Neural crest cell (in vitro differentiated cells): ENCODE data around the gene NLRP5. TPM values are rescaled to one million over a fixed set of nuclear protein-coding genes. Genes with fewer than 3 reads are reported as not detected.
"Not testable (repeated sequence)": the region's sequence is repeated elsewhere in the genome, so short reads cannot be mapped to it uniquely, and the experiment has no call there.

ENCODE experiments used
- DNase-seq: peaks from one replicate; pipeline ENCODE4 v3.0.0; 2021; ENCODE audit warnings: low read depth, mixed read lengths, low spot score
- H3K27ac Mint-ChIP-seq: one replicate; pipeline ENCODE4 v1.8.0; 2021; ENCODE audit warnings: mild to moderate bottlenecking, mixed read lengths; ENCODE audit not compliant: unreplicated experiment
- H3K27me3 Mint-ChIP-seq: 2 replicates; pipeline ENCODE4 v1.8.0; 2021; ENCODE audit warnings: low read depth, mild to moderate bottlenecking, mixed read lengths
- H3K36me3 Mint-ChIP-seq: 2 replicates; pipeline ENCODE4 v1.8.0; 2021; ENCODE audit warnings: low read depth, mild to moderate bottlenecking, mixed read lengths
- H3K4me1 Mint-ChIP-seq: 2 replicates; pipeline ENCODE4 v1.8.0; 2021; ENCODE audit warnings: mixed read lengths
- H3K4me3 Mint-ChIP-seq: one replicate; pipeline ENCODE4 v1.8.0; 2021; ENCODE audit warnings: mild to moderate bottlenecking, mixed read lengths
- H3K9me3 Mint-ChIP-seq: 2 replicates; pipeline ENCODE4 v1.8.0; 2021; ENCODE audit warnings: mixed read lengths
- CTCF ChIP-seq: fragments of 200-600 bp; sonication (generic); conservative IDR thresholded peaks from 2 replicates; pipeline ENCODE4 v1.5.0; 2021; ENCODE audit warnings: antibody characterized with exemption, mild to moderate bottlenecking
- total RNA-seq: library from RNA; stranded (reverse); gene quantifications from 2 replicates; pipeline ENCODE4 v1.2.1, GENCODE V29; 2021

Gene NLRP5
- total RNA-seq, 1 donor from 2014 or later, result not detected

DNA sequence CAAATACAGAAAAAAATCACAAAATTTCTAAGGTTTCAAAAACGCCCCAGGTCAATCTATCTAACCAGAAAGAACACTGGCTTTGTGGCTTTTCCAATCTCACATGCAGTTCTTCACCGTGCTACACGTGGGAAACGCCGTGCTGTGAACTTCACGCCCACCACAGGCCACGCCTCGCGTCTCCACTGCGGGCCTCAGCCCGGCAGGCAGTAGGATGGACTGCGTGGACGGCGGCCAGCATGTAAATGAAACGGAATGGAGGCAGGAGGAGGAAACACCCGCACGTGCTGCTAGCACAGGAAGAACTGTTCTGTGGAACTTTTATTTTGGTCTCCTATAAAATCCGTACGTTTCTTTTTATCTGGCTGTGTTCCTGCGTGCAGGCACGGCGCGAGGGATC is 110.7 kb downstream of the NLRP5 start:
- no peak overlapping the region for H3K4me3 Mint-ChIP-seq
- DNase-seq, result no peak
- H3K36me3 Mint-ChIP-seq, result peaks cover 34% of the 10 kb centered on the region
- no peaks in the 10 kb centered on the region for H3K4me1 Mint-ChIP-seq
- peaks cover 11% of the 10 kb centered on the region for H3K9me3 Mint-ChIP-seq
- no peak for TF ChIP-seq CTCF
- H3K27ac Mint-ChIP-seq, result no peak overlapping the region
- H3K27me3 Mint-ChIP-seq, result no peaks in the 10 kb centered on the region

- peaks cover 31% of the 10 kb centered on the region for H3K36me3 Mint-ChIP-seq
- H3K9me3 Mint-ChIP-seq, result peaks cover 9% of the 10 kb centered on the region
- no peak overlapping the region for H3K4me3 Mint-ChIP-seq
- no peaks in the 10 kb centered on the region for H3K4me1 Mint-ChIP-seq
- no peak for TF ChIP-seq CTCF
- no peak for DNase-seq
- H3K27me3 Mint-ChIP-seq, result no peaks in the 10 kb centered on the region
- no peak overlapping the region for H3K27ac Mint-ChIP-seq
These were observed 111.2 kb downstream of the NLRP5 start for GRCh38 chr19:56097776-56098175.

DNA sequence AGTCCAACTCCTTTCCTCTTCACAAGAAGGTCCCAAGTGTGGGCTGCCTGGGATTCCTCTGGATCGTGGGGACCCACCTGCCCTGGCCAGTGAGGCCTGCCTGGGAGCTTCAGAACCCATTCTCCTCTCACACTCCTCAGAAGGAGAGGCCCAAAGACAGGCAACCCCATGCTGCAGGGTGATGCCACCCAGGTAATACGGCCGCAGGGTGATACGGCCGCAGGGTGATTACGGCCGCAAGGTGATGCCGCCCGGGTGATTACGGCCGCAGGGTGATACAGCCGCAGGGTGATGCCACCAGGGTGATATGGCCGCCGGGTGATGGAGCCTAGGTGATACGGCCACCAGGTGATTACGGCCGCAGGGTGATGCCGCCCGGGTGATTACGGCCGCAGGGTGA is 111.7 kb downstream of the NLRP5 start:
- not testable (repeated sequence) for H3K27me3 Mint-ChIP-seq, DNase-seq, H3K27ac Mint-ChIP-seq, H3K4me1 Mint-ChIP-seq, H3K4me3 Mint-ChIP-seq, H3K9me3 Mint-ChIP-seq
- H3K36me3 Mint-ChIP-seq, result peaks cover 26% of the 10 kb centered on the region

DNA sequence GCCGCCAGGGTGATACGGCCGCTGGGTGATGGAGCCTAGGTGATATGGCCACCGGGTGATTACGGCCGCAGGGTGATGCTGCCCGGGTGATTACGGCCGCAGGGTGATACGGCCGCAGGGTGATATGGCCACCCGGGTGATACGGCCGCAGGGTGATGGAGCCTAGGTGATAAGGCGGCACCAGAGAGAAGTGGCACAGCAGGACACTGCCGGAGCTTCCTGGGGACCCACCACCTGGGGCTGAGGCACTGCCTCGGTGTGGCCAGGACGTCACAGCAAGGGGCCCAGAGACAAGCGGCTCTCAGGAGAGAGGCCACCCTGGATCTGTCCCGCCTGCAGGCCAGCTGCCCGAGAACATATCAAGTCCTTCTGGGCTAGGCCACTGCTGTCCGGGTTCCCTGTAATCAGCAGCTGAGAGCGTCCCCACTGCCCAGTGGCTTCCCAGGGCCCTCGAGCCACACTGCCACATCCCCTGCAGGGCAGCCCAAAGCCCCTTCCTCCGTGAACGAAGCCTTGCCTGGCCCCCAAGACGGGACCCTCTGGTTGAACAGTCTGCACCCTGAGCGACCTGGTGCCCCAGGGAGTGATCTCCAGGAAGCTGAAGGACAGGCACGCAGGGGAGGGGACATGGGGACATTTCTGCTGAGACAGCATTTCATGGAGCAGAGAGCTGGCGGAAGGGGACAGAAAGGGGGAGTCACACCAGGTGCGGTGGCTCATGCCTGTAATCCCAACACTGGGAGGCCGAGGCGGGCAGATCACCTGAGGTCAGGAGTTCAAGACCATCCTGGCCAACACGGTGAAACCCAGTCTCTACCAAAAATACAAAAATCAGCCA is 112.4 kb downstream of the NLRP5 start:
- no peaks in the 10 kb centered on the region for H3K4me1 Mint-ChIP-seq
- H3K36me3 Mint-ChIP-seq, result peaks cover 19% of the 10 kb centered on the region
- no peak for DNase-seq
- TF ChIP-seq CTCF, result no peak
- H3K4me3 Mint-ChIP-seq, result no peak overlapping the region
- H3K9me3 Mint-ChIP-seq, result no peaks in the 10 kb centered on the region
- H3K27me3 Mint-ChIP-seq, result no peaks in the 10 kb centered on the region
- H3K27ac Mint-ChIP-seq, result no peak overlapping the region

DNA sequence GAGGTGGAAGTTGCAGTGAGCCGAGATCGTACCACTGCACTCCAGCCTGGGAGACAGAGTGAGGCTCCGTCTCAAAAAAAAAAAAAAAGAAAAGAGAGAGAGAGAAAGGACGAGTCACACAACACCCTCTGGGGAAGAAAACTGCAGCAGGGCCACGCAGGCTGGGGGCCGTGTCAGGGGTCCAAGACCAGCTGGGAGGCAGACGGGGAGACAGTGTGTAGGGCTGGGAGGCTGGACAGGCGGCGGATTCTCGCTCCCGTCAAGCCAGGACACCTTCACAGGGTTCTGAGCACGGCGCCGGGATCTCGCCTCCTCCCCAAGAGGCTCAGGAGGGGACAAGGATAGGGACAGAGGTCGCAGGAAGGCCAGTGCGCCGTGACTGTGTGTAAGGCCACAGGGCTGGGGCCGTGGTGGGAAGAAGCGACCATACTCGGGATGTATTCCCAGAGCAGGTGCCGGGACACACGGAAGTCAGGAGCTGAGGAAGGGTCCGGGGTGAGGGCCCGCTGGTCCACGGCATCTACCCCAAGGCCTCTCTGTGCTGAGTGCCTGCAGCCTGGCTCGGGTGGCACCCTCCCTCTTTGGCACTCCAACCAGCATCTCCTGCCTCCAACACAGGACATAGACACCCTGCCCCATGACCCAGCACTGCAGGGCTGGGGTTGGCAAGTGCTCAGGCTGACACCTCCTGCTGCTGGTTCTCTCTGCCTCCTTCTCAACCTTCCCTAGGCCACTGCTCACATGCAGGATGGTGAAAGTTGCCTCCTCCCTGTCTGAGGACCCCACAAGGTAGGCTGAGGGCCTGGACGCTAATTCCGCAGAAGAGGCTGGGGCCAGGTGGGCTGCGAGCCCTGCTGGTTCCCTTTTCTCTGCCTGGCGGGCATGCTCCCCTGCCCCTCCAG is 113.3 kb downstream of the NLRP5 start:
- no peak for DNase-seq
- Mint-ChIP-seq H3K36me3 (peaks cover 13% of the 10 kb centered on the region), H3K27me3 (no peaks in the 10 kb centered on the region), H3K4me3 (no peak overlapping the region), H3K4me1 (peaks cover 3% of the 10 kb centered on the region), H3K9me3 (no peaks in the 10 kb centered on the region), H3K27ac (no peak overlapping the region)
- TF ChIP-seq CTCF, result no peak
